HG03520 (cell line): ENCODE data around the gene KCNC1.

Experiments
- ATAC-seq: cut with Tn5 transposase; IDR thresholded peaks from one replicate; pipeline ENCODE4 v1.9.1; 2021; ENCODE audit warnings: mild to moderate bottlenecking, moderate library complexity; ENCODE audit not compliant: unreplicated experiment

KCNC1 gene

GRCh38 chr11:17736579-17736893, 2.0 kb downstream of the KCNC1 start:
- no peak for ATAC-seq

GRCh38 chr11:17736930-17737817, 2.6 kb downstream of the KCNC1 start:
- ATAC-seq: no peak

GRCh38 chr11:17738151-17738973, 3.8 kb downstream of the KCNC1 start:
- ATAC-seq: no peak

- ATAC-seq: no peak
These were observed 5.4 kb downstream of the KCNC1 start for GRCh38 chr11:17739945-17740338.

- ATAC-seq: no peak
These were observed 6.2 kb downstream of the KCNC1 start for GRCh38 chr11:17740649-17741235.

GRCh38 chr11:17741487-17741886, 6.9 kb downstream of the KCNC1 start:
- ATAC-seq: no peak

GRCh38 chr11:17742019-17742418, 7.4 kb downstream of the KCNC1 start:
- no peak for ATAC-seq

GRCh38 chr11:17743026-17743807, 8.6 kb downstream of the KCNC1 start:
- ATAC-seq: no peak

- no peak for ATAC-seq
These were observed 9.2 kb downstream of the KCNC1 start for GRCh38 chr11:17743808-17744119.

- no peak for ATAC-seq
These were observed 9.8 kb downstream of the KCNC1 start for GRCh38 chr11:17744151-17744940.

- ATAC-seq: no peak
These were observed 10.6 kb downstream of the KCNC1 start for GRCh38 chr11:17745023-17745772.

GRCh38 chr11:17746096-17746495, 11.5 kb downstream of the KCNC1 start:
- ATAC-seq: no peak

- ATAC-seq: no peak
These were observed 12.8 kb downstream of the KCNC1 start for GRCh38 chr11:17747131-17747955.

GRCh38 chr11:17748044-17748443, 13.5 kb downstream of the KCNC1 start:
- no peak for ATAC-seq

GRCh38 chr11:17748761-17749721, 14.5 kb downstream of the KCNC1 start:
- ATAC-seq: no peak

GRCh38 chr11:17750013-17750800, 15.6 kb downstream of the KCNC1 start:
- ATAC-seq: no peak

- no peak for ATAC-seq
These were observed 16.2 kb downstream of the KCNC1 start for GRCh38 chr11:17750801-17751165.
